ENCODE results near the gene CYP4F2. TPM values are rescaled to one million over a fixed set of nuclear protein-coding genes. Genes with fewer than 3 reads are reported as not detected.

CYP4F2 gene
- total and polyA plus RNA-seq, 4 donors, result 0.43 TPM; not detected in 3

DNA sequence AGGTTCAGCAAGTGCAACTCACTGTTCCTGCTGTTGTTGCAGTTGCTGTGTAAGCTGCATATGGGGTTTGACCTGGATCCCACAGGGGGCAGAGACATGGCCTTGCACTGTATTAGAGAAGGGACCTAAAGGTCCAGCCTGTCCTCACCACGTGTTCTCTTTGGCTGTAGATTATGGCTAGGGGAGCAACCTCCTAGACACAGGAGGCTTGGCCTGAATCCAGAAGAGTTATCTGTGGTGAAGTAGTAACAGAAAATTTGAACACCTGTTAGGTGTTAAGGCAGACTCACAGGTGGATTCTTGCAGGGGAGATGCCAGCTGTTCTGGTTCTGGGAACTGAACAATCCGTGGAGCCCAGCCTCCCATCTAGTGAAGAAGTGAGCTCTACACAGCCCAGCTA, 39.9 kb upstream of the CYP4F2 start:
- 71 to 72% methylated on average over 2 of the region's 2 CpGs for WGBS, 2 donors
- Histone ChIP-seq H3K9me3 (ENCODE audit: control insufficient read depth in 4 of 4, insufficient read depth in 3 of 4, low read length in 3 of 4) (peaks cover 0 to 12% (median 0%) of the 10 kb centered on the region in 4 donors), H3K4me3 (no peak overlapping the region), H3K27me3 (ENCODE audit: control insufficient read depth in 3 of 3, insufficient read depth in 3 of 3, low read length in 2 of 3) (peaks cover 0 to 25% (median 14%) of the 10 kb centered on the region in 3 donors), H3K27ac (ENCODE audit: low read depth in 1 of 2, low read length in 1 of 2) (no peak overlapping the region), H3K4me1 (ENCODE audit: control insufficient read depth in 5 of 5, insufficient read depth in 5 of 5, low read length in 5 of 5) (peaks cover 0 to 3% (median 0%) of the 10 kb centered on the region in 5 donors), H3K9ac (ENCODE audit: insufficient read depth in 1 of 2, low read length in 2 of 2) (no peak overlapping the region), H3K36me3 (ENCODE audit: control insufficient read depth in 4 of 4, insufficient read depth in 4 of 4, low read length in 4 of 4) (no peaks in the 10 kb centered on the region)
- no peak for DNase-seq
- TF ChIP-seq, protein P1, sequence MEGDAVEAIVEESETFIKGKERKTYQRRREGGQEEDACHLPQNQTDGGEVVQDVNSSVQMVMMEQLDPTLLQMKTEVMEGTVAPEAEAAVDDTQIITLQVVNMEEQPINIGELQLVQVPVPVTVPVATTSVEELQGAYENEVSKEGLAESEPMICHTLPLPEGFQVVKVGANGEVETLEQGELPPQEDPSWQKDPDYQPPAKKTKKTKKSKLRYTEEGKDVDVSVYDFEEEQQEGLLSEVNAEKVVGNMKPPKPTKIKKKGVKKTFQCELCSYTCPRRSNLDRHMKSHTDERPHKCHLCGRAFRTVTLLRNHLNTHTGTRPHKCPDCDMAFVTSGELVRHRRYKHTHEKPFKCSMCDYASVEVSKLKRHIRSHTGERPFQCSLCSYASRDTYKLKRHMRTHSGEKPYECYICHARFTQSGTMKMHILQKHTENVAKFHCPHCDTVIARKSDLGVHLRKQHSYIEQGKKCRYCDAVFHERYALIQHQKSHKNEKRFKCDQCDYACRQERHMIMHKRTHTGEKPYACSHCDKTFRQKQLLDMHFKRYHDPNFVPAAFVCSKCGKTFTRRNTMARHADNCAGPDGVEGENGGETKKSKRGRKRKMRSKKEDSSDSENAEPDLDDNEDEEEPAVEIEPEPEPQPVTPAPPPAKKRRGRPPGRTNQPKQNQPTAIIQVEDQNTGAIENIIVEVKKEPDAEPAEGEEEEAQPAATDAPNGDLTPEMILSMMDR (IDR thresholded peaks at IDR 0.05; ENCODE audit: control extremely low read depth, extremely low read depth), result no peak
- ATAC-seq (ENCODE audit: insufficient read depth, low FRiP score), result no peak

DNA sequence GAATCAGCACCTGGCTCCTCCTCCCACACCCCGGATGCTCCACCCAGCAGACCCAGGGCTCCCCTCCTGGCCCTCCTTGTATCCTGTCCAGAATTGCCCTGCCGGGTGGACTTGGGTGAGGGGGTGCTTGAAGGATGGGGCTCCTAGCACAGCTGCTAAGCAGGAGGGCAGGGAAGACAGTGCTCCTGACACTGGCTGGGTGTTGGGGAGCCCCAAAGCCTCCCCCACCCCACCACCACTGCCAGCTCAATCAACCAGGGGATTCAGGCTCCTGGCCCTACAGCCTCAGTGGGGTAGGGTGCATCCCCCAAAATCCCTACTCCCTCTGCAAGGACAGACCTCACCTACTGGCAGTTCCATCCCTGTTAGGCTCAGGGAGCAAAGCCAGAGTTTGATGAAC, 39.1 kb upstream of the CYP4F2 start:
- peaks cover 0 to 12% (median 0%) of the 10 kb centered on the region in 4 donors for H3K9me3 ChIP-seq (ENCODE audit: control insufficient read depth in 4 of 4, insufficient read depth in 3 of 4, low read length in 3 of 4)
- ATAC-seq (ENCODE audit: insufficient read depth, low FRiP score), result no peak
- H3K27me3 ChIP-seq (ENCODE audit: control insufficient read depth in 3 of 3, insufficient read depth in 3 of 3, low read length in 2 of 3), result peaks cover 0 to 25% (median 14%) of the 10 kb centered on the region in 3 donors
- H3K4me3 ChIP-seq, result no peak overlapping the region
- peaks cover 0 to 3% (median 0%) of the 10 kb centered on the region in 5 donors for H3K4me1 ChIP-seq (ENCODE audit: control insufficient read depth in 5 of 5, insufficient read depth in 5 of 5, low read length in 5 of 5)
- no peak overlapping the region for H3K9ac ChIP-seq (ENCODE audit: insufficient read depth in 1 of 2, low read length in 2 of 2)
- no peak for DNase-seq
- TF ChIP-seq, protein P1 (IDR thresholded peaks at IDR 0.05; ENCODE audit: control extremely low read depth, extremely low read depth), result no peak
- 79 to 86% methylated on average over 2 of the region's 2 CpGs for WGBS, 2 donors
- H3K27ac ChIP-seq (ENCODE audit: low read depth in 1 of 2, low read length in 1 of 2), result no peak overlapping the region
- H3K36me3 ChIP-seq (ENCODE audit: control insufficient read depth in 4 of 4, insufficient read depth in 4 of 4, low read length in 4 of 4), result no peaks in the 10 kb centered on the region

DNA sequence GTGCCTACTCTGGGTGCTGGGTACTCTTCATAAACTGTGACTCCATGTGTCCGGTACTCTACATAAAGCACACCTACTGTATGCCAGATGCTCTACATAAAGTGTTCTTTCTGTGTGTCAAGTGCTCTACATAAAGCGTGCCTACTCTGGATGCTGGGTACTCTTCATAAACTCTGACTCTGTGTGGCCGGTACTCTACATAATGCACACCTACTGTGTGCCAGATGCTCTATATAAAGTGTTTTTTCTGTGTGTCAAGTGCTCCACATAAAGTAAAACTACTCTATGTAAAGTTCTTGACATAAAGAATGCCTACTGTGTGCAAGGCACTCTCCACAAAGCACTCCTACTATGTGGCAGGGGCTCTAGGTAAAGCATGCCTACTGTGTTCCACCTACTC, 38.3 kb upstream of the CYP4F2 start:
- H3K27ac ChIP-seq (ENCODE audit: low read depth in 1 of 2, low read length in 1 of 2), result no peak overlapping the region
- H3K27me3 ChIP-seq (ENCODE audit: control insufficient read depth in 3 of 3, insufficient read depth in 3 of 3, low read length in 2 of 3), result peaks cover 0 to 28% (median 14%) of the 10 kb centered on the region in 3 donors
- no peak for ATAC-seq (ENCODE audit: insufficient read depth, low FRiP score)
- no peak overlapping the region for H3K9ac ChIP-seq (ENCODE audit: insufficient read depth in 1 of 2, low read length in 2 of 2)
- H3K4me1 ChIP-seq (ENCODE audit: control insufficient read depth in 5 of 5, insufficient read depth in 5 of 5, low read length in 5 of 5), result peaks cover 0 to 3% (median 0%) of the 10 kb centered on the region in 5 donors
- WGBS, 2 donors, result 74 to 86% methylated on average over 3 of the region's 3 CpGs
- no peaks in the 10 kb centered on the region for H3K36me3 ChIP-seq (ENCODE audit: control insufficient read depth in 4 of 4, insufficient read depth in 4 of 4, low read length in 4 of 4)
- no peak overlapping the region for H3K4me3 ChIP-seq
- DNase-seq, result no peak
- H3K9me3 ChIP-seq (ENCODE audit: control insufficient read depth in 4 of 4, insufficient read depth in 3 of 4, low read length in 3 of 4), result peaks cover 0 to 12% (median 0%) of the 10 kb centered on the region in 4 donors
- TF ChIP-seq, protein P1 (IDR thresholded peaks at IDR 0.05; ENCODE audit: control extremely low read depth, extremely low read depth), result no peak

DNA sequence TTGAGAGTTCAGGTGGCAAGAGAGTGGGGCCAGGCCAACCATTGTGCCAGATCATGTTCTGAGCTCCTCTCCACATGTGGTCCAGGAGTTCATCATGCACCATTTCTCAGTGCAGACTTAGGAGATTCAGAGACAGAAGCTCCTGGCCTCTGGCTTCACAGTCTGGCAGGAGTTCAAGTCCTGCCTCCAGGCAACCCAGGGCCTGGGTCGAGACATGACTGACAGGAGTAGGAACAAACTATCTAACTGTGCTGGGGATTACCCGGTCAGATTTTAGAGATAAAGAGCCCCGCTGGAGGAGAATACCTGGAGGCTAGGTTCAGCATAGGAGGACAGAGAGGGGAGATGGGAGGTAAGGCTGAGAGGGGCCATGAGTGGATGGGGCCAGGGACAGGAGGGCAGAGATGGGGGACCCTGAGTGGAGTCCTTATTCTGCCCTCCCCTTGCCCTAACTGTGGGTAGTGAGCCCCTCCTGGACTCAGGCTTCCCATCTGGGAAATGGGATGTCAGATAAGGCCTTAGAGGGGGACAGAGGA, 37.4 kb upstream of the CYP4F2 start:
- no peak for ATAC-seq (ENCODE audit: insufficient read depth, low FRiP score)
- Histone ChIP-seq H3K9ac (ENCODE audit: insufficient read depth in 1 of 2, low read length in 2 of 2) (no peak overlapping the region), H3K9me3 (ENCODE audit: control insufficient read depth in 4 of 4, insufficient read depth in 3 of 4, low read length in 3 of 4) (peaks cover 0 to 12% (median 0%) of the 10 kb centered on the region in 4 donors), H3K27me3 (ENCODE audit: control insufficient read depth in 3 of 3, insufficient read depth in 3 of 3, low read length in 2 of 3) (peaks cover 0 to 35% (median 21%) of the 10 kb centered on the region in 3 donors), H3K36me3 (ENCODE audit: control insufficient read depth in 4 of 4, insufficient read depth in 4 of 4, low read length in 4 of 4) (no peaks in the 10 kb centered on the region), H3K4me3 (no peak overlapping the region), H3K4me1 (ENCODE audit: control insufficient read depth in 5 of 5, insufficient read depth in 5 of 5, low read length in 5 of 5) (peaks cover 0 to 3% (median 0%) of the 10 kb centered on the region in 5 donors), H3K27ac (ENCODE audit: low read depth in 1 of 2, low read length in 1 of 2) (no peak overlapping the region)
- WGBS, 2 donors, result 48 to 62% methylated on average over 3 of the region's 3 CpGs
- no peak for DNase-seq
- TF ChIP-seq, protein P1 (IDR thresholded peaks at IDR 0.05; ENCODE audit: control extremely low read depth, extremely low read depth), result no peak

Measured in lung (tissue), 12 donors.